H9 (cell line): ENCODE results near the gene ANKMY1. TPM values are rescaled to one million over a fixed set of nuclear protein-coding genes. Genes with fewer than 3 reads are reported as not detected.

Experiments used
- DNase-seq: peaks from one replicate; pipeline ENCODE4 v3.0.0-alpha.2; 2017
- H2AFZ ChIP-seq: one replicate; pipeline ENCODE4 v1.6.1; 2013; ENCODE audit warnings: mild to moderate bottlenecking, low read length, control low read depth, moderate library complexity
- H2AK5ac ChIP-seq: 2 replicates; pipeline ENCODE4 v1.6.1; 2013; ENCODE audit warnings: low read length, control low read depth, mixed read lengths; ENCODE audit not compliant: insufficient read length
- H2BK120ac ChIP-seq: one replicate; pipeline ENCODE4 v1.6.1; 2013; ENCODE audit warnings: low read depth, mild to moderate bottlenecking, low read length, control low read depth, inconsistent platforms; ENCODE audit not compliant: poor library complexity, severe bottlenecking
- H2BK12ac ChIP-seq: 2 replicates; pipeline ENCODE4 v1.6.1; 2013; ENCODE audit warnings: low read length, control low read depth, mixed read lengths, low read depth; ENCODE audit not compliant: insufficient read length
- H2BK15ac ChIP-seq: 2 replicates; pipeline ENCODE4 v1.6.1; 2013; ENCODE audit warnings: low read depth, low read length, control low read depth
- H2BK20ac ChIP-seq: one replicate; pipeline ENCODE4 v1.6.1; 2013; ENCODE audit warnings: low read depth, mild to moderate bottlenecking, low read length, control low read depth, inconsistent platforms; ENCODE audit not compliant: poor library complexity, severe bottlenecking
- H2BK5ac ChIP-seq: 2 replicates; pipeline ENCODE4 v1.6.1; 2013; ENCODE audit warnings: low read length, control low read depth, mixed read lengths; ENCODE audit not compliant: insufficient read length
- H3K14ac ChIP-seq: 2 replicates; pipeline ENCODE4 v1.6.1; 2013; ENCODE audit warnings: low read length, control low read depth; ENCODE audit not compliant: insufficient read depth
- H3K18ac ChIP-seq: 2 replicates; pipeline ENCODE4 v1.6.1; 2013; ENCODE audit warnings: low read depth, mild to moderate bottlenecking, mixed read lengths, low read length, control low read depth; ENCODE audit not compliant: insufficient read length
- H3K23ac ChIP-seq: 2 replicates; pipeline ENCODE4 v1.6.1; 2013; ENCODE audit warnings: low read length, control low read depth, mixed read lengths, low read depth; ENCODE audit not compliant: insufficient read length
- H3K23me2 ChIP-seq: 2 replicates; pipeline ENCODE4 v1.6.1; 2013; ENCODE audit warnings: low read depth, mild to moderate bottlenecking, mixed read lengths, low read length, control low read depth; ENCODE audit not compliant: insufficient read length, poor library complexity, severe bottlenecking
- H3K27ac ChIP-seq: 2 replicates; pipeline ENCODE4 v1.5.1; 2013; ENCODE audit warnings: low read length, control low read depth, mixed read lengths, low read depth; ENCODE audit not compliant: insufficient read length
- H3K27me3 ChIP-seq: 2 replicates; pipeline ENCODE4 v1.6.1; 2013; ENCODE audit warnings: low read length, control low read depth, inconsistent platforms; ENCODE audit not compliant: insufficient read depth
- H3K4ac ChIP-seq: 2 replicates; pipeline ENCODE4 v1.6.1; 2013; ENCODE audit warnings: low read depth, mild to moderate bottlenecking, control low read depth, inconsistent platforms, low read length, moderate library complexity
- H3K4me1 ChIP-seq: 2 replicates; pipeline ENCODE4 v1.6.1; 2013; ENCODE audit warnings: low read length, control low read depth, inconsistent platforms; ENCODE audit not compliant: insufficient read depth
- H3K4me2 ChIP-seq: 2 replicates; pipeline ENCODE4 v1.6.1; 2013; ENCODE audit warnings: low read length, control low read depth, mixed read lengths; ENCODE audit not compliant: insufficient read length, insufficient read depth
- H3K56ac ChIP-seq: 2 replicates; pipeline ENCODE4 v1.6.1; 2013; ENCODE audit warnings: low read depth, mild to moderate bottlenecking, mixed read lengths, low read length, control low read depth; ENCODE audit not compliant: insufficient read length
- H3K79me1 ChIP-seq: 2 replicates; pipeline ENCODE4 v1.6.1; 2013; ENCODE audit warnings: low read depth, mild to moderate bottlenecking, moderate library complexity, low read length, control low read depth, inconsistent platforms; ENCODE audit not compliant: insufficient read depth, poor library complexity, severe bottlenecking
- H3K79me2 ChIP-seq: 2 replicates; pipeline ENCODE4 v1.6.1; 2013; ENCODE audit warnings: low read length, control low read depth, inconsistent platforms; ENCODE audit not compliant: insufficient read depth
- H3K9ac ChIP-seq: 2 replicates; pipeline ENCODE4 v1.6.1; 2013; ENCODE audit warnings: low read length, control low read depth, mixed read lengths; ENCODE audit not compliant: insufficient read length; ENCODE audit errors: extremely low read depth
- H3K9me3 ChIP-seq: one replicate; pipeline ENCODE4 v1.6.1; 2013; ENCODE audit warnings: low read depth, low read length, inconsistent platforms; ENCODE audit not compliant: control insufficient read depth
- H3T11ph ChIP-seq: one replicate; pipeline ENCODE4 v1.6.1; 2013; ENCODE audit warnings: mild to moderate bottlenecking, low read length, control low read depth, inconsistent platforms
- H4K20me1 ChIP-seq: one replicate; pipeline ENCODE4 v1.6.1; 2013; ENCODE audit not compliant: control insufficient read depth, insufficient read length, insufficient read depth
- H4K5ac ChIP-seq: 2 replicates; pipeline ENCODE4 v1.6.1; 2013; ENCODE audit warnings: low read depth, mild to moderate bottlenecking, mixed read lengths, low read length, control low read depth; ENCODE audit not compliant: insufficient read length
- H4K8ac ChIP-seq: replicated peaks from 2 replicates; pipeline ENCODE4 v1.6.1; 2013; ENCODE audit warnings: low read length, control low read depth, mixed read lengths, low read depth; ENCODE audit not compliant: insufficient read length
- H4K91ac ChIP-seq: 2 replicates; pipeline ENCODE4 v1.6.1; 2013; ENCODE audit warnings: low read depth, mild to moderate bottlenecking, moderate library complexity, mixed read lengths, low read length, control low read depth; ENCODE audit not compliant: insufficient read length
- H3K27ac Mint-ChIP-seq, 3 experiments: 2 replicates in 2 of 3; 3 replicates in 1 of 3; pipeline ENCODE4 v1.8.0; 2020 to 2021; ENCODE audit warnings: mixed read lengths in 3 of 3, mild to moderate bottlenecking in 1 of 3, moderate library complexity in 1 of 3
- H3K27me3 Mint-ChIP-seq: 2 replicates; pipeline ENCODE4 v1.8.0; 2021; ENCODE audit warnings: low read depth, mild to moderate bottlenecking, moderate library complexity, mixed read lengths
- H3K36me3 Mint-ChIP-seq, 3 experiments: 2 replicates in 2 of 3; 3 replicates in 1 of 3; pipeline ENCODE4 v1.8.0; 2020 to 2021; ENCODE audit warnings: low read depth in 3 of 3, mixed read lengths in 3 of 3; ENCODE audit not compliant: insufficient read depth in 1 of 3
- H3K4me1 Mint-ChIP-seq, 2 experiments: 2 replicates each; pipeline ENCODE4 v1.8.0; 2020; ENCODE audit warnings: mixed read lengths in 2 of 2
- H3K4me3 Mint-ChIP-seq, 2 experiments: 2 replicates in 1 of 2; 3 replicates in 1 of 2; pipeline ENCODE4 v1.8.0; 2020 to 2021; ENCODE audit warnings: mild to moderate bottlenecking in 2 of 2, mixed read lengths in 2 of 2, moderate library complexity in 1 of 2
- H3K9me3 Mint-ChIP-seq, 2 experiments: 2 replicates in 1 of 2; 3 replicates in 1 of 2; pipeline ENCODE4 v1.8.0; 2020; ENCODE audit warnings: mild to moderate bottlenecking in 2 of 2, mixed read lengths in 2 of 2, moderate library complexity in 1 of 2
- CTCF ChIP-seq: fragments of 200-600 bp; sonication (generic); conservative IDR thresholded peaks from 3 replicates; pipeline ENCODE4 v1.8.0; 2021; ENCODE audit warnings: antibody characterized with exemption, mild to moderate bottlenecking
- WGBS: extraction: QIAGEN DNeasy Blood & Tissue Kit; methylation state at CpG from one replicate; pipeline ENCODE4 v1.1.7; 2013; ENCODE audit warnings: missing lambda C conversion rate, low lambda C conversion rate, mixed read lengths; ENCODE audit not compliant: insufficient read length; ENCODE audit errors: extremely low coverage; 5-methylcytosine and 5-hydroxymethylcytosine counted together
- total RNA-seq: library from RNA; stranded (reverse); gene quantifications from 2 replicates; pipeline ENCODE4 v1.2.1, GENCODE V29; 2021

Gene ANKMY1
- total RNA-seq, 1 experiment from 2014 or later = 13.7 TPM

GRCh38 chr2:240551288-240551687 is 6.5 kb downstream of the ANKMY1 start:
- Histone ChIP-seq H2AK5ac (no peak overlapping the region), H3K18ac (no peak overlapping the region), H3K23me2 (no peaks in the 10 kb centered on the region), H2BK12ac (no peak overlapping the region), H3K23ac (no peak overlapping the region), H4K91ac (no peak overlapping the region), H3K4me1 (no peaks in the 10 kb centered on the region), H3K79me1 (no peaks in the 10 kb centered on the region), H2BK20ac (no peak overlapping the region), H2BK5ac (no peak overlapping the region), H3K14ac (no peak overlapping the region), H2BK120ac (no peak overlapping the region), H3T11ph (no peak overlapping the region), H3K4me2 (no peak overlapping the region), H3K9me3 (peaks cover 12% of the 10 kb centered on the region), H3K56ac (no peak overlapping the region), H4K8ac (no peak overlapping the region), H3K79me2 (no peaks in the 10 kb centered on the region), H3K9ac (no peak overlapping the region), H4K5ac (no peak overlapping the region), H3K27me3 (no peaks in the 10 kb centered on the region), H4K20me1 (no peaks in the 10 kb centered on the region), H2BK15ac (no peak overlapping the region), H2AFZ (no peak overlapping the region), H3K27ac (no peak overlapping the region), H3K4ac (no peak overlapping the region)
- no CpG with 5 or more reads among the region's 4 CpGs for WGBS
- DNase-seq = no peak
- H3K4me3 Mint-ChIP-seq = no peak overlapping the region
- no peaks in the 10 kb centered on the region for H3K4me1 Mint-ChIP-seq
- peaks cover 21 to 26% (median 21%) of the 10 kb centered on the region in 3 experiments for H3K36me3 Mint-ChIP-seq
- TF ChIP-seq CTCF = no peak
- no peak overlapping the region for H3K27ac Mint-ChIP-seq
- H3K9me3 Mint-ChIP-seq = peaks cover 17 to 20% of the 10 kb centered on the region in 2 experiments
- no peaks in the 10 kb centered on the region; the same call in 1 of the 2 replicates for H3K27me3 Mint-ChIP-seq
